ENCODE measurements around the gene FEM1C.

DNA sequence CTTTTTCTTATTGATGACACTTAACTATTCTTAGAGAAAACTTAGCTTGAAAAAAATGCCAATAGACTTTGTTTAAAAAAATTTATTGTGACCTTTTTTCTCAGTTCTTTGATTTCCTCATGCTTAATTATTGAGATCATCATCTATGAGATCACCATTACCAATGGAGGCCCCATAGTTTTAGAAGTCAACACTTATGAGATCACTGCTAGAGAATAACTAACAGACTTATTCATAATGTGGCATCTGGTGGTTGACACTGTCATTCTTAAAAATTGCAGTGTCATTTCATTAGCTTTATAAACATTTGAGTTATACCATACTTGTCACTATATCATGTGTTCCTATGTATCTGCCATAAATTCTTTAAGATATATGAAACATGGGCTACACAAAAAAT lies 14.9 kb upstream of the FEM1C start:
- TF ChIP-seq, protein P1, sequence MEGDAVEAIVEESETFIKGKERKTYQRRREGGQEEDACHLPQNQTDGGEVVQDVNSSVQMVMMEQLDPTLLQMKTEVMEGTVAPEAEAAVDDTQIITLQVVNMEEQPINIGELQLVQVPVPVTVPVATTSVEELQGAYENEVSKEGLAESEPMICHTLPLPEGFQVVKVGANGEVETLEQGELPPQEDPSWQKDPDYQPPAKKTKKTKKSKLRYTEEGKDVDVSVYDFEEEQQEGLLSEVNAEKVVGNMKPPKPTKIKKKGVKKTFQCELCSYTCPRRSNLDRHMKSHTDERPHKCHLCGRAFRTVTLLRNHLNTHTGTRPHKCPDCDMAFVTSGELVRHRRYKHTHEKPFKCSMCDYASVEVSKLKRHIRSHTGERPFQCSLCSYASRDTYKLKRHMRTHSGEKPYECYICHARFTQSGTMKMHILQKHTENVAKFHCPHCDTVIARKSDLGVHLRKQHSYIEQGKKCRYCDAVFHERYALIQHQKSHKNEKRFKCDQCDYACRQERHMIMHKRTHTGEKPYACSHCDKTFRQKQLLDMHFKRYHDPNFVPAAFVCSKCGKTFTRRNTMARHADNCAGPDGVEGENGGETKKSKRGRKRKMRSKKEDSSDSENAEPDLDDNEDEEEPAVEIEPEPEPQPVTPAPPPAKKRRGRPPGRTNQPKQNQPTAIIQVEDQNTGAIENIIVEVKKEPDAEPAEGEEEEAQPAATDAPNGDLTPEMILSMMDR (IDR thresholded peaks at IDR 0.05), result no peak
- no peak for TF ChIP-seq EP300 (IDR thresholded peaks at IDR 0.05)
